OCI-LY7 (cell line): Measurements from ENCODE around the gene CD99.

Experiments used
- EZH2phosphoT487 ChIP-seq: fragments of 200-600 bp; sonication (generic); IDR thresholded peaks from 2 replicates; pipeline ENCODE4 v1.6.1; 2018; ENCODE audit warnings: low read depth, borderline replicate concordance, mild to moderate bottlenecking, mixed run types, antibody characterized with exemption, low read length, moderate library complexity, mixed read lengths
- TF ChIP-seq, protein P1 (sequence below): fragments of 200-600 bp; sonication (generic); conservative IDR thresholded peaks from 2 replicates; pipeline ENCODE4 v1.5.1; 2014; ENCODE audit warnings: mild to moderate bottlenecking, antibody characterized with exemption, low read length, moderate library complexity, mixed read lengths

GRCh38 chrX:2697741-2698299, 6.7 kb downstream of the CD99 start:
- TF ChIP-seq, protein P1, sequence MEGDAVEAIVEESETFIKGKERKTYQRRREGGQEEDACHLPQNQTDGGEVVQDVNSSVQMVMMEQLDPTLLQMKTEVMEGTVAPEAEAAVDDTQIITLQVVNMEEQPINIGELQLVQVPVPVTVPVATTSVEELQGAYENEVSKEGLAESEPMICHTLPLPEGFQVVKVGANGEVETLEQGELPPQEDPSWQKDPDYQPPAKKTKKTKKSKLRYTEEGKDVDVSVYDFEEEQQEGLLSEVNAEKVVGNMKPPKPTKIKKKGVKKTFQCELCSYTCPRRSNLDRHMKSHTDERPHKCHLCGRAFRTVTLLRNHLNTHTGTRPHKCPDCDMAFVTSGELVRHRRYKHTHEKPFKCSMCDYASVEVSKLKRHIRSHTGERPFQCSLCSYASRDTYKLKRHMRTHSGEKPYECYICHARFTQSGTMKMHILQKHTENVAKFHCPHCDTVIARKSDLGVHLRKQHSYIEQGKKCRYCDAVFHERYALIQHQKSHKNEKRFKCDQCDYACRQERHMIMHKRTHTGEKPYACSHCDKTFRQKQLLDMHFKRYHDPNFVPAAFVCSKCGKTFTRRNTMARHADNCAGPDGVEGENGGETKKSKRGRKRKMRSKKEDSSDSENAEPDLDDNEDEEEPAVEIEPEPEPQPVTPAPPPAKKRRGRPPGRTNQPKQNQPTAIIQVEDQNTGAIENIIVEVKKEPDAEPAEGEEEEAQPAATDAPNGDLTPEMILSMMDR = no peak
- TF ChIP-seq EZH2phosphoT487 = no peak
